GM03348 (cell line): ENCODE measurements around the gene TNRC6A.
A peak's percentile ranks its signal among the peaks of the same experiment; 100 is the strongest.
"Not testable (repeated sequence)": the region's sequence is repeated elsewhere in the genome, so short reads cannot be mapped to it uniquely, and the experiment has no call there.

Source experiments
- DNase-seq: peaks from one replicate; pipeline ENCODE4 v3.0.0; 2012; ENCODE audit warnings: low spot score

TNRC6A gene

DNA sequence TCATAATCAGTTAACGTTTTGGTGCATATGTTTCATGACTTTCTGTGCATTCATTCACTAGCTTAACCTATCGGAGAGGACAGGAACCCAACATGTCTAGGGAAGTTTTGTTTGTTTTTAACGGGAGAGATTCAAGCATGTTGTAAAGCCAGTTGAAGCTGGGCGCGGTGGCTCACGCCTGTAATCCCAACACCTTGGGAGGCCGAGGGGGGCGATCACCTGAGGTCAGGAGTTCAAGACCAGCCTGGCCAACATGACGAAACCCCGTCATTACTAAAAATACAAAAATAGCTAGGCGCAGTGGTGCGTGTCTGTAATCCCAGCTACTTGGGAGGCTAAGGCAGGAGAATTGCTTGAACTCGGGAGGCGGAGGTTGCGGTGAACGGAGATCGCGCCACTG lies 1.4 kb upstream of the TNRC6A start:
- no peak for DNase-seq

DNA sequence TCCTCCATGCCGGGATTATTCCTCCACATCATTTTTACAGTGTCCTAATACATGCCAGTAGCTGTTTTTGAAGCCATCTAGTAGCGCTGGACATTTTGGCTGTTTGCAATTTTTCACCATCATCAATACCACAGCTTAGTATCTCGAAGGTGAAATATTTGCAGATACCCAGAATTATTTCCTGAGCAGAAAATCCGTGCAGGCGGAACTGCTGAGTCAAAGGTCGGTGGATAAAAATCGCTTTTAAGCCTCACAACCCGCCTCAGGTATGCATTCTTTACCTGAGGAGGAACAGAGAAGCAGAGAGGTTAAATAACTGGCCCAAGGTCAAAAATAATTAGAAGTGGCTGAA lies 584 bp upstream of the TNRC6A start:
- DNase-seq = no peak

DNA sequence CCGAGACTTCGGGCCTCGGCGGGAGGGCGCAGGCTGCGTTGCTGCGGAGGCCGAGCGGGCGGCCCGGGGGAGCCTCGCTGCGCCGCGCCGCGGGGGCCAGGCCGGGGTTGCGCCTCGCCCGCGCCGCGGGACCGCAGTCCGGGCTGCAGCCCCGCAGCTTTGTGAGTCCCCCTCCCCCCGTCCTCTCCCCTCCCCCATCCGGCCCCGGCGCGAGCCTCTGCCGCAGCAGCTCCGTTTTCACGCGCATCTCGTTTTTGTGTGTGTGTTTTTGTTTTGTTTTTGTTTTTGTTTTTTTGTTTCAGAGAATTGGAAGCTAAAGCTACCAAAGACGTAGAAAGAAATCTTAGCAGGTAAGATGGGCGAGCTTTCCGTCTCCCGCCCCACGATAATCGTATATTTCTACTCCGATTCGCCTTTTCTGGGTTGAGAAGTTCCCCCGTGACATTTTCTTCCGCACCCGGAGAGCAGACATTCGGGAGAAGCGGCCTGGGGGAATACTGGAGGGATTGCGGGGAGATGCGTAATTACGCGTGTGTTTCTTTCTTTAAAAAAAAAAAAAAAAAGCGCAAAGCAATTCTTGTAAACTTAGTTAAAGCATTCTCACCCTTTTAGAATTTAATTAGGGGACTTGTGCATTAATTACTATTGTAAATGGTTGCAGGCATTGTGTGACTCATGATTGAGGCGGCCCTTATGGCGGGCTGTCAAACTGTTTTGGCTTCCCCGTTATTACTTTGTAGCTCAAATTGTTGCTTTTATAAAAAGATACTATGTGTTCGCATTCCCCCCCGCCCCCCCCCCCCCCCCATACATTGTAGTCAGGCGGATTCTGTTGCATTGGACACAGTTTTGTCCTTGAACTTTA lies 732 bp downstream of the TNRC6A start:
- DNase-seq = peak; percentile 63

DNA sequence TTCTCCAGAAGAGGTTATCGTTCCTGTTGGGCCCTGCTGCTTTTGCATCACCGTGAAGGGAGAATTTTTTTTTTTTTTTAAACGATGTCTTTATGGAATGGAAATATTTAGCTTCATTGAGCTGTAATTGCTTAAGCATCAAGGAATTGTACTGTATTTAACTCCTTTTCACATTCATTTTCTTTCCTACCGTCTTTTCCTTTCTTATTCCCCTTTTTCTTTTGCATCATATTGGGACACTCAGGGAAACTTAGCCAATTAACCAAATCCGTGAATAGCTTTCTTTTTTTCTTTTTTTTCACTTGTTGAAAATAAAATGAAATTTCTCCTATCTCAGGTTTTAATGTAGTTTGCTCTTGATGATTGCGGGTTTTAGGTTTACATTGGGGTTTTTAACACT lies 1.5 kb downstream of the TNRC6A start:
- DNase-seq = no peak

DNA sequence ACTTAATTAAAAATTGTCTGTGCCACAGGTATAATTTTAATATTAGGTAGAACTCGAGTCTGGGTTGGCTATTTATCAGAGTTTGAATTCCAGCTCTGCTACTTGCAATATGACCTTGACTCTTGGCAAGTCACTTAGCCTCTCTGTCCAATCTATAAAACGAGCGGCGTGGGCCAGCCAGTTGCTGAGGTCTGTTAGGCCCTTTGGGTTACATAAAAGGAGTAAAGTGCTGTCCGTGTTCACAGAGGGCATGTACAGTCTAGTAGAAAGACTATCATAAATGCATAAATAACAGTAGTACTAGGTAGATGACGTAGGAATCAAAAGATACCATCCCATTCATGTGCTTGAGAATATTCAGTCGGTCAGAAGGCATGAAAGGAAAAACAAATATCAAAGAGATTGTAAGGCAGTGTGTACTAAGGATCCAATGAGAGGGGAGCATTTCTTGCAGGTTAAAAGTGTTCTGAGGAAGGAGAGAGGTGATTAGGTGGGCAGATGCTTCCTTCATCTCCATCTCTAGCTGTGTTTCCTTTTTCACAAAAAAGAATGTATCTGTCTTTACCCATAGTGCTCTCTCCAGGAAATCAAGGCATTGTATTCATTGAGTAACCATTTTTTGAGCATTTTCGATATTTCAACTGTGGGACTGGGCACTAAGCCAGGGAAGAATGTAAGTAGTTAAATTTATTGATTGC lies 2.4 kb downstream of the TNRC6A start:
- DNase-seq = no peak

DNA sequence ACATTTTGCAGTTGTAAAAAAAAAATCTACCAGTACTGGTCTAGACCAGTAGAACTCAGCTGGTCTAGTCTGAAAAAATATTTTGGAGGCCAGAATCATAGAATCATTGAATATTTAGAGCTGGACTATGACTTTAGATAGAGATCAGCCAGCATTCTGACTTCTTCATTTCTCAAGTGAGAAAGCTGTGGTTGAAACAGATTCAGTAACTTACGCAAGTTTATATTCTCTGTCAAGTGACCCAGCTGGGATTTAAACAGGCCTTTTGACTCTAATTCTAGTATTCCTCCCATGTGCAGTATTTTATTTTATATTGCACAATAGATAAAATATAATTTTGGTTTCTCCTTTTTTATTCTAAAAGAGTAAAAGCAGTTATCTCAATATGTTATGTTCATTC lies 4.9 kb downstream of the TNRC6A start:
- peak; percentile 46 for DNase-seq

DNA sequence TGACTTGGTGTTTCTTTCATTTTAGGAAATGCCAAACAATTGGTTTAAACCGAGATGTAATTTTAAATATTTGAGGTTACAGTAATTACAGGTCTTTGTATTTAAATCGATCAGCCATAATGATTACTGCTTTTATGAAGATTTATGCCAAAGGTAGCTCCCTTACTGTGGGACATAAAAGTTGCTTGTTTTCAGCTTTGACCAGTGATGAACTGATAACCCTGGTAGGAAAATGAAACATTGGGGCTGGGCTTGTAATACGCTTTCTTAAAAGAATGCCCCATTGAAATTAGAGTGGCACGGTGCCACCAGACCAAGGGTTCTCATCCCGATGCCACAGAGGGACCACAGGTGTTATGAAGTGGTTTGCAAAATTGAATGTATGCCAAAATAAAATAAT lies 7.3 kb downstream of the TNRC6A start:
- DNase-seq = no peak

DNA sequence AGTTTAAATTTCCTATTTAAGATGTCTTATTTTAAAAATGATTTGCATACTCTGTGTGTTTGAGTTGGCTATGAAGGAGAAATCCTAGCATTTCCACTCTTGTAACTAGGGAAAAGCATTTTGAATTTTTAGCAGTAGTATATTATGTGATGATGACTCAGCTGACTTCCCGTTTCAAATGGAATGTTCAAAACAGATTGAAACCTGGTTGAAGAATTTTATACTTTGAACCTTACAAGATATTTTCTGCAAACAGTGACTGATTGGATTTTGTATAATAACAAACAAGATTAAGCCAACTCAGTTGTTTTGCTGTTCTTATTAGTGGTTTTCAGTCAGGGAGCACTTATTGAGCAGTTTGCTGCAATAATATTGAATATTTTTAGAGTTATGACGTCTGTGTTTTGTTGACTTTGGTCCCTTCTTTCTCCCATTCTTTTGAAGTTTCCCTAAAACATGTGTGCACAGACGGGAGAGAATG lies 8.0 kb downstream of the TNRC6A start:
- peak; percentile 49 for DNase-seq

DNA sequence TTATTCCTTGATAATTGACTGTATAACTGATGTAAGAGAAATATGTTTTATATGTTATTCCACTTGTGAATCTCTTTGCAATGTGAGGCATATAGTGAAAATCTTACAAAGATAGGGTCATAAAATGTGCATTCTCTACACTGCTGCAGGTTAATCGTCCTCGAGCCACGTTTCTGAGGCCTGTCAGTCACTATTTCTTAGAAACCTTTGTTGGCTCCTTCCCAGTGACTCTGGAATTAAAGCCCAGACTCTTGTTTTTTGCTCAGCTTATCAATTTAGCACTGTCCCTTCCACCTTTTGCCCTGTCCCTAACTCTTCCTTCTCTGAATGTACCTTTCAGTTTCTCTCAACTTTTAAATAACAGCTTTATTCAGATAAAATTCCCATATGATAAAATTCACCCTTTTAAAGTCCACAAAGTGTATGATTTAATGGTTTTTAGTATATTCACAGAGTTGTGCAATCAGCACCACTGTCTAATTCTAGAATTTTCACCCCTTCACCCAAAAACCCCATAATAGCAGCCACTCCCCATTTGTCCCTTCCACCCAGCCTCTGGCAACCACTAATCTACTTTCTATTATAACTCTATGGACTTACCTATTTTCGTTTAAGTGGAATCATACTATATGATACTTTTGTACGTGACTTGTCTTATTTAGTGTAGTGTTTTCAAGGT lies 8.6 kb downstream of the TNRC6A start:
- DNase-seq = no peak

DNA sequence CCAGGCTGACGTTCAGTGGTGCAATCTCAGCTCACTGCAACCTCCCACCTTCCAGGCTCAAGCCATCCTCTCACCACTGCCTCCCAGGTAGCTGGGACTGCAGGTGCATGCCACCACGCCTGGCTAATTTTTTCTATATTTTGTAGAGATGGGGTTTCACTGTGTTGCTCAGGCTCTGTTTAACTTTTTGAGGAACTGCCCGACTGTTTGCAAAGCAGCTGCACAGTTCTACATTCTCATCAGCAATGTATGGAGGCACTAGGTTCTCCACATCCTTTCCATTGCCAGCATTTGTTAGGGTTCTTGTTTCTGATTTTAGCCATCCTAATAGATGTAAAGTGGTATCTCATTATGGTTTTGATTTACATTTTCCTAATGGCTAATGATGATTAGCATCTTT lies 9.4 kb downstream of the TNRC6A start:
- DNase-seq = no peak

DNA sequence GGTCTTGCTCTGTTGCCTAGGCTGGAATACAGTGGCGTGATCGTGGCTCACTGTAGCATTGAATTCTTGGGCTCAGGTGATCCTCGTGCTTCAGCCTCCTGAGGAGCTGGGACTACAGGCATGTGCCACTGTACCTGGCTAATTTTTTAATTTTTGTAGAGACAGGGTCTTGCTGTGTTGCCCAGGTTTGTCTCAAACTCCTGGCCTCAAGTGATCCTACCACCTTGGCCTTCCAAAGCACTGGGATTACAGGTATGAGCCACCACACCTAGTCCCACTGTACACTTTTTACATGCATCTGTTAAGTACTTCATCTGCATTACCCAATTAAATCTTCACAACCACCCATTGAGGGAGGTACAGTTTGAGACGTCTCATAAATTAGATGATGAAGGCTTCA lies 12.4 kb downstream of the TNRC6A start:
- DNase-seq = no peak

DNA sequence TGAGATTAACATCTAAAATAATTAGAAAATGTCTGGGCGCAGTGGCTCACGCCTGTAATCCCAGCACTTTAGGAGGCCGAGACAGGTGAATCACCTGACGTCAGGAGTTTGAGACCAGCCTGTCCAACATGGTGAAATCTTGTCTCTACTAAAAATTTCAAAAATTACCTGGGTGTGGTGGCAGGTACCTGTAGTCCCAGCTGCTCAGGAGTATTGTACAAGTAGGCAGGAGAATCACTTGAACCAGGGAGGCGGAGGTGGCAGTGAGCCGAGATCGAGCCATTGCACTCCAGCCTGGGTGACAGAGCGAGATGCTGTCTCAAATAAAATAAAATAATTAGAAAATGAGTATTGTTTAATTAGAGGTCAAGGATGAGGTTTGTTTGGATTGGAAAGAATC lies 13.2 kb downstream of the TNRC6A start:
- not testable (repeated sequence) for DNase-seq

DNA sequence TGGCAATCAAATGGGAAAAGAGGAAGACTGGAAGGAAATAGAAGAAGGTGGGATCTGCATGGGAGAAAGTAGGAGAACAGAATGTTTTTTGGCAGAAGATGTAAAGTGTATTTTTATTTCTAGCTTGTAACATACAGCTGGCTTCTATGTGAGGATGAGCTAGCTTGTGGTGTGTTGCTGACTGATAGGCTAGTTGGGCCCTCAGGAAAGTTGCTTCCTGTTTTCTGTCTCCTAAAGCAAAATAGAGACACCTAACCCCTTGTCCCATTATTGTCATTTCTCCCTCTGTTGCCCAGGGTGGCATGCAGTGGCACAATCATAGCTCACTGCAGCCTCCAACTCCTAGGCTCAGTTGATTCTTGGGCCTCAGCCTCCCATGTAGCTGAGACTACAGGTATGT lies 15.9 kb downstream of the TNRC6A start:
- no peak for DNase-seq

DNA sequence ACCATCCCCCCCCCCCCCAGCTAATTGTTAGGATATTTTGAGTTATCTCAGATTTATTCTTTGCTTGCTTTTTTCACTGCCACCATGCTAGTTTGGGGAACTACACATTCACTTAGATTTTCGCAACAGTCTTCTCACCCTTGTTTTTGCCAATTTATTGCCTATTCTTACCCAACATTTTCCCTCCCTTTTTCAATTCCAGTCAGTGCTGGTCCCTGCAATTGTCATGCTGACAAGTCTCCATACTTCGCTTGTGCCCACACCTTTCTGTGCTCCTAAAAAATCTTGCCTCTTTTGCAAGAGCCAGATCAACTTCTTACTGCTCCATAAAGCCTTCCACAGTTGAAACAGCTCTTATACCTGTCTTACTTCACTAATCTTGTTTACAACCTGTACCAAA lies 16.3 kb downstream of the TNRC6A start:
- DNase-seq = no peak

DNA sequence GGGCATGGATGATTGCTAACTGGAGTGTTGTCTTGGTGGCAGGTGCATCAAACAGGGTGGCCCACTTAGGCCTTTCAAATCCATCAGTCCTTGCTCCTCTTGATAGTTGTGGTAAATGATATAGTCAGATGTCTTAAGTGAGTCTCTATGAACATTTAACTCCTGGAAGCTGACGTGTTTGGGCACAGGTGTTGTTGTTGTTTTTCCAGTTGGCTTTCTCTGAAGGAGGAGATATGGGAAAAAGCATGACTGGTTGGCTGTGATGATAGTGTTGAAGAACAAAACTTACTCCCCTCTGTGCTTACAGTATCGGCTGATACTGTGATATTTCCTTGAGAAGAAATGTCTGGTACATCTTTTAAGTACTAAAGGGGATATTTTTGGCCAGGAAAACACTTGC lies 18.0 kb downstream of the TNRC6A start:
- DNase-seq = no peak

DNA sequence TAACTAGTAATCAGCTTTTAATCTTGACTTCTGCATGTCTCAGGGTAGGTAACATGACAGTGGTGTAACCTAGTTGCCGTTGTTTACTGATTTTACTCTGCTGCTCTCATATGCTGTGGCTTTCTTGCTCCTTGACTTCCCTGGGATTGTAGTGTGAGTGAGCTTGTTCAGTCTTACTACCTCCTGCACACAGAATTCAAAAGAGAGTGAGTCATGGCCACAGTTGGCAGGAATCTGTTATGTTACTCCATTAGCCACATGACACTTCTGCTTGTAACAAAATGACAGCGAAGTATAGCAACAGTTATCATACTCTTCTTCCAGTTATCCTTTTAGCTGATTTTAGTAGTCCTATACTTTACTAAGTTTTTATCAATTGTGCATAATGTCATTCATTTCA lies 18.8 kb downstream of the TNRC6A start:
- peak; percentile 83 for DNase-seq

DNA sequence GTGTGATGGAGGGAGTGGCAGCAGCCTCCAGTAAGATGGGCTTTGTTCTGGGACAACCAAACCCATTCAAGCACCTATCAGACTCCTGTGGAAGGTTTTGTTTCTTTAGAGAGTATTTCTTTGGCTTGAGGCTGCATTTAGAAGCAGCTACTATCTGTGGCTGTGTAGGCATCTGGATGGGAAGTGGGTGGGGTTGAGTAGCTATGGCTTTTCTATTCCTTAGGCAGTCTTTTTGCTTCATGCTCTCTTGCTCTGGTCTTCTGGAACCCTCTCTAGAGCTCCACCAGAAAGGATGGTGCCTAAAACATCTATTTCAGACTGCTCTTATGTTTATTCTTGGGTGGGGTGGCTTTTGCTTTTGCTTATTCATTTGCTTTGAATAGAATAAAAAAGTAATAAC lies 19.9 kb downstream of the TNRC6A start:
- DNase-seq = no peak

DNA sequence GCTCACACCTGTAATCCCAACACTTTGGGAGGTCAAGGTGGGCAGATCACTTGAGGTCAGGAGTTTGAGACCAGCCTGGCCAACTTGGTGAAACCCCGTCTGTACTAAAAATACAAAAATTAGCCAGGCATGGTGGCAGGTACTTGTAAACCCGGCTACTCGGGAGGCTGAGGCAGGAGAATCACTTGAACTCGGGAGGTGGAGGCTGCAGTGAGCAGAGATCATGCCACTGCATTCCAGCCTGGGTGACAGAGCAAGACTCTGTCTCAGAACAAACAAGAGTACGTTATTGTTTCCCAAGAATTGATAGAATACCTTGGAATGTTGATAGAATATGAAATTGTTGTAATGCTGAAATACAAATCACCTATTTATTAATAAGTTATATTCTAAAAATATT lies 20.4 kb downstream of the TNRC6A start:
- not testable (repeated sequence) for DNase-seq

DNA sequence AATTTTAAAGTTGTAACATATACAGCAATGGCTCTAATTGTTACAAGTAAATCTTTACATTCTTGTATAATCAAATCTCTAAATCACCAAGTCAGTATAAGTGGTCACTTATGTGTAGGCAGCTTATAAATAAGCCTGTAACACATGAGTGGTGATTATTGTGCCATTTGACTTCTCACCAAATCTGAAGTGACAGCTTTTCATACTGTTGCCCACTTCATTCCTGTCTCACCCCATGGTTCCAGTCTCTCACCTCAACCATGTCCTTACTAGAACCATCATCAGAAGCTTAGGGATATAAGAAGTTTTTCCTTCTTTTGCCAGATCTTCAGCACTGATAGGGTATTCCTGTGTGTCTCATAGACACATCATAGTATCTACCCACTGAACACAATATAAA lies 23.5 kb downstream of the TNRC6A start:
- DNase-seq = no peak

DNA sequence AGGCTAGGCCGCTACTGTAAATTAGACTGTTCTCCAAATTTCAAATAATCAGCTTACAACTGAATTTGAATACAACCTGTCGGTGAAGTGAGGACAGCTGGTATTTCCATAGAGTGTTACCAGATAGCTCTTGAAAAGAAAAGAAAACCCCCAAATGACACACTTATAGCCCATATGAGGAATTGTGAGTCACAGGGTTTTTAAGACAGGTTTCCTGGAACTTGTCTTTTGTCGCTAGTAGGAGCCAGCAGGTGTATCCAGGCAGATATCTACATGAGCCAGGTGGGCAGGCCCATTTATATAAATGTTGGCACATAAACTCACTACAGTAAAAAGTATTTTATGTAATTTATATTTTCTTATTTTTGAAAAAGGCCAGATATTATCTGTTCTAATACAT lies 24.0 kb downstream of the TNRC6A start:
- DNase-seq = no peak

DNA sequence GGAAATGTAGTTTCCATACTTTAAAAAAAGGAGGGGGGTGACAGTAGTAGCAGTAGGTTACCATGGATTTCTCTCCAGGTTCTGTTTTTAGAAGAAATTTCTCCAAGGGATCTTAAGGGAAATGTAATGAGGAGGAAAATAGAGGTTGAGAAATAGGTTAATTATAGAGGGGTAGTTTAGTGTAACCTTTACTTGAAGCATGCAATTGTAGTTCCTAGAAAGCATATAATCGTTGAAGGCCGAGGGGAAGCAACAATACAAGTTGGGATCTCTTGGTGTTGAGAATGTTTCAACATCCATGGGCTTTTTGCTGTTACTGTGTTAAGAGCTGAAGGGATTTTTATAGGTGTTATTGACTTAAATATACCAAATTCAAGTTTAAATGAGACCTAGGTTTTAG lies 25.1 kb downstream of the TNRC6A start:
- DNase-seq = no peak

DNA sequence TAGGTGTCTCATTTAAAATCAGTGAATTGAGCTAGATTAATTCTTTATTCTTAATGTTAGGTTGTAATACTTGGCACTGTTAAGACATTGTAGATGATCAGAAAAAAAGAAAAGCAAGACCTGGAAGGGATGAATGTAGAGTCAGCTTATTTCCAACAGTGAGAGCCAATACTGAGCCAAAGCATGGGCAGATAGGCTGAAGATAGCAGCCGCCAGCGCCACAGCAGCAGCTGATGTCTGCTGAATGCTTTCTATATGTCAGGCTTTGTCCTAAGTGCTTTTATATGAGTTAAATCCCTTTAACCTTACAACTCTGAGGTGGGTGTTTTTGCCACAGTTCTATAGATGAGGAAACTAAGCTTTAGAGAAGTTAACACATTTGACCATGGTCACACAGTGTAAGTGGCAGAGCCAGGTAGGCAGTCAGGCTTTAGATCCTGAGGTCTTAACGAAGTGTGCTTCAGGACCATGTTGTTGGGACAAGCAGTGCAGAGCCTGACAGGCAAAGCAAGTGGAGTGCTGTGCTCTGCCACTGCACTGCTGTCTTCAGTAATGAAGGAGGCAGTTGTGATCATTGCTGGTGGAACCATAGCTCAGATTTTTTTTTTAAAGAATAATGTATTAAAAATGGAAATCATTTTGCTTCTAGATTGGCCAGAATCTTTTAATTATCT lies 25.9 kb downstream of the TNRC6A start:
- no peak for DNase-seq

DNA sequence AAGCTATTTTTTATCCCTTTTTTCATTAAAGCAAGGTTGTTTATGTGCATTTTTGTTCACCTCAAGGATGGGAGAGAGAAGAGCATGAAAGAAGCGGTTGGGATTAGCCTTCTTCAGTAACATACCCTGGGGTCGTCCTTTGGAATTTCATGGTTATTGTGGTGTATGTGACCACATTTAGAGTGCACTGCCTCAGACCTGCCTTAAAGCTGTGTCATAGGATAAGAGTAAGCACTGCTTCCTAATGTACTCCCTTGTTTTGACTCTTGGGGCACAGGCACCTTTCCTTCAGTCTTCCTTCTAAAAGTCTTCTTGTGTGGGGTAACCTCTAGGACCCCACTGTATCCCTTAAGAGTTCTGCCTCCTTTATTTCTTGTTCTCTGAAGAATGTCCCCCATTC lies 28.9 kb downstream of the TNRC6A start:
- DNase-seq = no peak
